ENCODE measurements around the gene CLNK.

The CLNK gene

DNA sequence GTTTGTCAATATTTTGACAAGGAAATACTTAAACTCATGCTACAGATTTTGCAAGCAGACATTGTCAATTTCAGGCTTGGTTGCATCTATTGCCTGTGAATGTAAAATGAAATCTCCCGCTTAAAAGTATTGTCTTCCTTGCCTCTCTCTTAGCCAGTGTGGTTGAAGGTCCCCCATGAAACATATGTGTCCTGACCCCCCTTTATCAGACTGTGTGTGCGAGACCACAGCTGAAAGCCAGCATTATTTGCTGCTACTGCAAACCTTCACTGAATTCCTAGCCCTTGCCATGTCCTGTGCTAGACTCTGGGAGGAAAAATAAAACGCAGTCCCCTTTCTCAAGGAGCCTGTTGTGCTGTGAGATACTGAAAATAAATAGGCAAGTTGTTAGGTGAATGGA, 16.6 kb upstream of the CLNK start:
- DNase-seq: no peak

- no peak for DNase-seq
These were observed 13.6 kb upstream of the CLNK start for GRCh38 chr4:10698172-10698571.

DNA sequence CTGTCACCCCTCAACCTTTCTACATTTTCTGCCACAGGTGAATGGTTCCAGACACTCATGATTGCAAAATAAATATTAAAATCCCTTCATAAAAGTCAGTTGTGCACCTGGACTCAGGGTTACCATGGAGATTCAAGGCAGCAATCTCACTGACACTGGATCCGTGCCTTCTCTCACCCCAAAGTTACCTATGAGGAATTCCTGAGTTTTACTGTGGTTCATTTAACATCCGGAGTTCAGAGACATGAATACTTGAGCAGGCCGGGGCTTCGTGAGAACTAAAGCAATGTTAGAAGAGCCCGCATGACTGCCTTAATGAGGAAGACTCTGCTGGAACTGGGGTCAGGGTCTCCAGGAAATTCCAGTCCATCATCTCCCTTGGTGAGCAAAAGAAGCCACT, 12.5 kb upstream of the CLNK start:
- DNase-seq: no peak

- no peak for DNase-seq
These were observed 11.7 kb upstream of the CLNK start for GRCh38 chr4:10696253-10696652.

DNA sequence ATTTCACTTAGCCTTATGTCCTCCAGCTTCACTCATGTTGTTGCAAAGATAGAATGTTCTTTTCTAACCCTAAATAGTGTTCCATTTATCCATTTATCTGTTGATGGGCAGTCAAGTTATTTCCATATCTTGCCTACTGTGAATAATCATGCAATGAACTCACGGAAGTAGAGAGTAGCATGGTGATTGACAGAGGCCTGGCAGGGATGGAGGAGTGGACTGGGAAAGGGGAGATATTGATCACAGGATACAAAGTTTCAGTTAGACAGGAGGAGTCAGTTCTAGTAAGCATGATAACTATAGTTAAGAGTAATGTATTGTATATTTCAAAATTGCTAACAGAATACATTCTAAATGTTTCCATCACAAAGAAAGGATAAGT, 10.3 kb upstream of the CLNK start:
- no peak for DNase-seq

DNA sequence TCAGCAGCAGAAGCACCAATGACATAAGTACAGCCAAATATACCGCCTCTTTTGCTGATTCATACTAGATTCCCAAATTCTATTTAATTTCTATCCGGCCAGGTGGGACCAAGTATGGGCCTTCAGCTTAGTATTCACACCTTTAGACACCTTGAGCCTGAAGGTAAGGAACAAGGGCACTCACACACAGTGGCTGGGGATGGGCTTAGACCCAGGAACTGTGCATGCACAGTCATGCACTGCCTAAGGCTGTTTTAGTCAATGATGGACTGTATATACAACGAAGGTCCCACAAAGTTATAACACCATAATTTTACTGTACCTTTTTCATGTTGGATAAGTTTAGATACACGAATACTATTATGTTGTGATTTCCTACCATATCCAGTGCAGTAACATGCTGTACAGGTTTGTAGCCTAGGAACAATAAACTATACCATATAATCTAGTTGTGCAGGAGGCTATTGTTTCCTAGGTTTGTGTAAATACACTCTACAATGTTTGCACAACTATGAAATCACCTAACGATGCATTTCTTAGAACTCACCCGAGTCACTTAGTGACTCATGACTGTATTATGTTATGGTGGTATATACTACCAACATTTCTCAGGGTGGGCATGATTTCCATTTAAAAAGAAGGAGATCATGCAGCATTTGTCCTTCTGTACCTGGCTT, 9.7 kb upstream of the CLNK start:
- no peak for DNase-seq

- DNase-seq: no peak
These were observed 7.1 kb upstream of the CLNK start for GRCh38 chr4:10691651-10692050.

GRCh38 chr4:10690185-10690907, 5.8 kb upstream of the CLNK start:
- no peak for DNase-seq

DNA sequence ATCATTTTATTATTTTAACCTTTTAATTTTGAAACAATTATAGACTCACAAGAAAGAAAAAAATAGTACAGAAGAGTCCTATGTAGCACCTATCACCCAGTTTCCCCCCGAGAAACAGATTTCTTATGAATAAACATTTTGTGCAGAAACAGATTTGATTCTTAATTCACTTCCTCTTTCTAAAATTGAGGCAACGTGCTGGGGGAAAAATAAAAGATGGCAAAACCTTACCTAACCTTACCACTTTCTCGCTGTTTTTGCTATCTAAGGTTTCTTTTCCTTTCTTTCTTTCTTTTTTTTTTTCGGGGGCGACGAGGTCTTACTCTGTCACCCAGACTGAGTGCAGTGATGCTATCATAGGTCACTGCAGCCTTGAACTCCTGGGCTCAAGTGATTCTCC, 4.3 kb upstream of the CLNK start:
- DNase-seq: no peak

GRCh38 chr4:10688022-10688421, 3.5 kb upstream of the CLNK start:
- no peak for DNase-seq

GRCh38 chr4:10687526-10687925, 3.0 kb upstream of the CLNK start:
- DNase-seq: no peak

- DNase-seq: no peak
These were observed 2.2 kb downstream of the CLNK start for GRCh38 chr4:10682397-10682796.

DNA sequence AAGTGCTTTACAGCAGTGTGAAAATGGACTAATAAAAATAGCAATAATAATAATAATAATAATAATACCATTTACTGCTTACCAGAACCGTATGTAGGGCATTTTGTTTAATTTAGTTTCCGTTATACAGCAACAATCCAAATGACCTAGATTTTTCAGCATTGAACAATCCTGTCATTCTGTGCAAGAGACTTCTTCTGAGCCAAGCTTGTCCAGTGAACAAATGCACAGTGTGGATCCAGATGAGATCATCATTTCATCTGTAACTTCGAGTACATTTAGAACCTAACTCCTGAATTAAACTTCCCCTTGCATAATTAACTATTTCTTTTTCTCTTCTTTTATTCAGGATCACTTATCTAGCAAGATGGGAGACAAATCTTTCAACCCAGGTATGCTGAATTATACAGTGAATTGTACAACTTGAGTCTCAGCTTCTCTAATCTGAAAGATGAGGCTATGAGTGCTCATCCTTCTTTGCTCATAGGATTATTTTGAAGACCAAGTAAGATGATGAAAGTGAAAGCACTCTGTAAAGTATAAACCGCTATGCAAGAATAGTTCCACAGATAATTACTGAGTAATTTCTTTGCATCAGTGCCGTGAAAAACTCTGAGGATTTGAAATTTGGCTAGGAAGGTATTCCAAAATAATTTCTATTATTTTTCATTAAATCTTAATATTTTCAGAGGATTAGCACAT, 6.6 kb downstream of the CLNK start:
- DNase-seq: no peak

GRCh38 chr4:10673817-10674369, 10.7 kb downstream of the CLNK start:
- DNase-seq: no peak

DNA sequence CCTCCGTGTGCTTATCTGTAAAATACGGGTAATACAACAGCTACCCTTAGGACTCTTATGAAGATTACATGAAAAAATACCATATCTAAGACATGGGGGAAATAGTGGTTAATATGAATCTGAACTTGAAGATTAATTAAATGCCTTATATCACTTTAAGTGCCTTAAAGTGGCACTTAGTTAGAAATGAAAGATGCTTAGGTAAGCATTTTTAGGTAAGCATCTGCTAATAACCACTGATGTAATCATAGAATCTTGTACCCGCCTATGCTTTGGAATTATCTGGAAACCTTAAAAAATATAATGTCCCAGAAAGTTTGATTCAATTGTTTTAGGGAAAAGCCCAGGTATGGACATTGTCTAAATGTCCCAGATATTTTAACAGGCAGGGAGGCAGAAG, 12.2 kb downstream of the CLNK start:
- no peak for DNase-seq

DNA sequence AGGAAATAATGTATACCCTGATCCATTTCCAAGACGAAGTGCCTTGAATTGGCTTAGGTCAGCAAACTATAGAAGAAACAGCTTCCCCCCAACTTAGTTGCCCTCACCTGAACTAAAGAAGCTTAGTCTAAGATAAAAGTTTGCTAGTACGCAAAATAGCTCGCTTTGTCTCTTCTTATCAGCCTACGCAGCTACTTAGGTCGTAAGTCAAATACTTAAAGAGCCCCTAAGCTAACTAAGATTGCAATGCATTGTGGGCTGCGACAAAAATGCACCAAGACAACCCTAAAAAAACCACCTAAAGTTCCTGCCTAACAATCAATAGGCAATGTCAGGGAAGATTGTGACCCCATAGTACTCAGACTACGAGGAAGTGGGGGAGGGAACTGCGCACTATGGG, 12.8 kb downstream of the CLNK start:
- DNase-seq: no peak

DNA sequence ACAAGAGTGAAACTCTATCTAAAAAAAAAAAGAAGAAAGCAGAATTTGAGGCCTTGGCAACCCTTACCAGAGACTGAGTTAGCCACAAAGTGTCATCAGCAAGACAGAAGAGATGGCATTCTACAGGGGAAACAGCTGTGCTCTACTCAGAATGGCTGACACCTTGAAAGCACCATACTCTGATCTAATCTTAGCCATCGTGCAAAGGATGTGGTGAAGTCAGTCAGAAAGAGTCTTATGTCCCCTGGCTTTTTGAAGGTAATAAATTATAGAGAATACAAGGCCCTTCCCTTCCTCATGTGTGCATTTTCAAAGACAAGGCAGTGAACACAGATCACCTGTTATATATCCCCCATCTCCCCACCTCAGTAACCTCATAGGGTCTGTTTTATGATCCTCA, 13.2 kb downstream of the CLNK start:
- no peak for DNase-seq

GRCh38 chr4:10670321-10670720, 14.2 kb downstream of the CLNK start:
- no peak for DNase-seq

- DNase-seq: no peak
These were observed 16.8 kb downstream of the CLNK start for GRCh38 chr4:10667701-10668326.

DNA sequence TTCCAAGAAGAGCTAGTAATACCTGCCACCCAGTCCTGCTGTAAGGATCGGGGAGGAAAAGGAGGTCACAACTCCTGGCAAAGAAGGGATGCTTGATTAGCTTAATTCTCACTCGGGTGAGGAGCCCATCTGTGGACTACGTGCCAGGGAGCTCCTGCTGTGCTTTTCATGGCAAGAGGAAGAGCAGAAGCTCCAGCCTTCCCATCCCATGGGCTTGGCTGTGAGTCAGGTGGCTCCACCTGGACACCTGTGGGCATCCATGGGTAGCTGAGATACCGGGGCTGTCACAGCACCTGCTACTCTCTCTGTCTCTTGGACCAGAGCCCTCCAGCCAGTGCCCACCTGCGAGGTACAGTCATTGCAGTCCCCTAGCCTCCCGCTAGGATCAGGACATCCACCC, 18.0 kb downstream of the CLNK start:
- DNase-seq: no peak

DNA sequence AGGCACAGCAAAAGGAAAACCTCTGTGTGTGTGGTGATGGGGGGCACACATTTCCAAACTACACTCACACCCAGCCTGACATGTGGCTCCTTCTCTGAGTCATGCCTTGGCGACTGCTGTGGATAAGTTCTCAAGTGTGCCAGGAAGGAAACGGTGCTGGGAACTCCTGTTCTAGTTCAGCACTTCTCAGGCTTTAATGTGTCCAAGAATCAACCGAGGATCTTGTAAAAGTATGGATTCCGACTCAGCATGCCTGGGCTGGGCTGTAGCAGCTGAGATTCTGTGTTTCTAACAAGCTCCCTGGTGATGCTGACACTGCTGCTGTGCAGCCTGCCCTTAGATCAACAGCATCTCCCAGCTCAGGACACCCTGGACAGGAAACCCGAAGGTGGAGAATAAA, 20.2 kb downstream of the CLNK start:
- no peak for DNase-seq

DNA sequence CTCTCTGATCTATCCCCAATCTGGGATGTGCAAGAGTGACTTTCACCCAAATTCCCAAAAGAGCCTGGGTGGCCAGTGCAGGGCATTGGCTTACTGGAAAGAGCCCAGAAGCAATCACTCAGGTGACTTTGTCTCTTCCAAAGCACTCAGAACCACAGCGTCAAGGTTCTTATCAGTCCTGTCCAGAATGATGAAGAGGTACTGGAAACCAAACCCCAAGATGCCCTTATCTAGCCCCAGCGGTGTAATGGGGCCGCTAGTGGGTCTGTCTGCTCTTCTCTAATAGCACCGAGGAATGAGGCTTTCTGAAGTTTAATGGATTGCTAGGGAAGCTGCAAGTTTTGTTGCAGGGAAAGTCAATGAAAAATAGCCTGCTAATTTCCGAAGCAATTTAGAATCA, 21.6 kb downstream of the CLNK start:
- no peak for DNase-seq

GRCh38 chr4:10661047-10661446, 23.5 kb downstream of the CLNK start:
- no peak for DNase-seq

DNA sequence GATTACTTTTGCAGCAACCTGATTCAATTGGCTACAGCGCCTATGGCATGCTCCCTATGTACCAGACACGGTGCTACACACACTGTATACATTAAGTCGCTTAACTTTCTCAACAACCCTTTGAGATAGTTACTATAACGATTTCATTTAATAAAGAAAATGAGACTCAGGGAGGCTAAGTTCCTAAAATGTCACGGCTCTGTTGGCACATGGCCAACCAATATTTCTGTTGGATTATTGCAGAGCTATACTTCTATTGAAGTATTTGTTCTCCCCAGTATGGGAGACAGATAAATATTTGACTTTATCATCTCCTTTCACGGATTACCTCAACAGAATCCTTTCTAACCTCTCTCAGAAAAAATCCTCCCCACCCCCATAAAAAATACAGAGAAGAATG, 25.3 kb downstream of the CLNK start:
- DNase-seq: no peak
